Activated CD4-positive, alpha-beta memory T cell treated with anti-CD3 and anti-CD28 coated beads for 36 hours (primary cell): ENCODE results near the gene SMTNL2. TPM values are rescaled to one million over a fixed set of nuclear protein-coding genes. Genes with fewer than 3 reads are reported as not detected.

Experiments used
- CTCF ChIA-PET: fragments of 350-600 bp; sonication (Branson Sonifier 250); formaldehyde crosslinking; loops from one replicate; lab custom pipeline; 2021; ENCODE audit warnings: antibody characterized with exemption, inconsistent platforms; lab: Charles Lee
- POLR2A ChIA-PET: fragments of 350-600 bp; sonication (Branson Sonifier 250); formaldehyde crosslinking; loops from one replicate; lab custom pipeline; 2021; ENCODE audit warnings: antibody characterized with exemption; lab: Charles Lee
- DNase-seq: peaks from one replicate; pipeline ENCODE4 v3.0.0-alpha.2; 2020
- H3K27ac Mint-ChIP-seq: one replicate; pipeline ENCODE4 v1.8.0; 2021; ENCODE audit warnings: mixed read lengths
- H3K27me3 Mint-ChIP-seq: one replicate; pipeline ENCODE4 v1.8.0; 2021; ENCODE audit warnings: mixed read lengths
- H3K36me3 Mint-ChIP-seq: one replicate; pipeline ENCODE4 v1.8.0; 2021; ENCODE audit warnings: mixed read lengths
- H3K4me1 Mint-ChIP-seq: one replicate; pipeline ENCODE4 v1.8.0; 2021; ENCODE audit warnings: low read depth, mixed read lengths
- H3K4me3 Mint-ChIP-seq: one replicate; pipeline ENCODE4 v1.8.0; 2021; ENCODE audit warnings: mild to moderate bottlenecking, mixed read lengths
- H3K9me3 Mint-ChIP-seq: one replicate; pipeline ENCODE4 v1.8.0; 2021; ENCODE audit warnings: mixed read lengths
- intact Hi-C: fragments of 100-400 bp; cut with micrococcal nuclease; formaldehyde crosslinking; loops from one replicate; pipeline ENCODE4 v1.15.1; 2023
- total RNA-seq, 2 experiments: library from RNA; stranded (reverse); gene quantifications; one replicate each; pipeline ENCODE4 v1.2.3, GENCODE V29; 2021

SMTNL2 gene
- total RNA-seq = not detected

GRCh38 chr17:4584101-4584916 lies at the start of gene SMTNL2:
Gene SMTNL2, plus strand, starts transcription at chr17:4584529. Its CDS starts 77 bp downstream, at chr17:4584606.
- POLR2A ChIA-PET = no interaction called here
- Mint-ChIP-seq H3K4me1 (peaks cover 6% of the 10 kb centered on the region), H3K36me3 (no peaks in the 10 kb centered on the region), H3K4me3 (peak within 1 kb of the TSS; percentile 14), H3K9me3 (no peaks in the 10 kb centered on the region), H3K27ac (no peak within 1 kb of the TSS), H3K27me3 (peaks cover 35% of the 10 kb centered on the region)
- intact Hi-C loops = no loop called here
- CTCF ChIA-PET = interaction anchor here (0.6 to 1.5 kb wide), 4 partner anchors 10 to 18 kb away, joined by 3 to 5 read pairs (median 4); no protein-coding TSS in a partner anchor
- DNase-seq = no peak

GRCh38 chr17:4534928-4535666 lies 49.2 kb upstream of the SMTNL2 start:
- intact Hi-C loops = no loop called here
- peaks cover 5% of the 10 kb centered on the region for H3K27me3 Mint-ChIP-seq
- no peaks in the 10 kb centered on the region for H3K9me3 Mint-ChIP-seq
- no peak for DNase-seq
- H3K4me3 Mint-ChIP-seq = no peak overlapping the region
- ChIA-PET POLR2A (interaction anchor here (1.0 kb wide), 1 partner anchor 11 kb away, joined by 3 read pairs; no protein-coding TSS in a partner anchor), CTCF (no interaction called here)
- peaks cover 9% of the 10 kb centered on the region for H3K36me3 Mint-ChIP-seq
- no peaks in the 10 kb centered on the region for H3K4me1 Mint-ChIP-seq
- H3K27ac Mint-ChIP-seq = no peak overlapping the region

- no peaks in the 10 kb centered on the region for H3K9me3 Mint-ChIP-seq
- intact Hi-C loops = no loop called here
- ChIA-PET CTCF (no interaction called here), POLR2A (interaction anchor here (1.0 kb wide), 1 partner anchor 10 kb away, joined by 3 read pairs; no protein-coding TSS in a partner anchor)
- H3K4me3 Mint-ChIP-seq = no peak overlapping the region
- H3K36me3 Mint-ChIP-seq = peaks cover 9% of the 10 kb centered on the region
- no peak for DNase-seq
- H3K27me3 Mint-ChIP-seq = peaks cover 5% of the 10 kb centered on the region
- no peaks in the 10 kb centered on the region for H3K4me1 Mint-ChIP-seq
- no peak overlapping the region for H3K27ac Mint-ChIP-seq
These were observed 48.6 kb upstream of the SMTNL2 start for GRCh38 chr17:4535667-4536258.

GRCh38 chr17:4536259-4536741 lies 48.0 kb upstream of the SMTNL2 start:
- no peaks in the 10 kb centered on the region for H3K4me1 Mint-ChIP-seq
- ChIA-PET CTCF (no interaction called here), POLR2A (no interaction called here)
- intact Hi-C loops = no loop called here
- no peak overlapping the region for H3K27ac Mint-ChIP-seq
- peaks cover 5% of the 10 kb centered on the region for H3K27me3 Mint-ChIP-seq
- H3K9me3 Mint-ChIP-seq = no peaks in the 10 kb centered on the region
- H3K4me3 Mint-ChIP-seq = no peak overlapping the region
- peaks cover 9% of the 10 kb centered on the region for H3K36me3 Mint-ChIP-seq
- DNase-seq = no peak

- POLR2A ChIA-PET = no interaction called here
- CTCF ChIA-PET = no interaction called here
- intact Hi-C loops = no loop called here
These were observed 47.5 kb upstream of the SMTNL2 start for GRCh38 chr17:4536742-4537411.

GRCh38 chr17:4537451-4538235 lies 46.7 kb upstream of the SMTNL2 start:
- CTCF ChIA-PET = interaction anchor here (1.2 kb wide), 1 partner anchor 117 kb away, joined by 4 read pairs; no protein-coding TSS in a partner anchor
- intact Hi-C loops = no loop called here
- POLR2A ChIA-PET = interaction anchor here (1.1 kb wide), 1 partner anchor 12 kb away, joined by 3 read pairs; no protein-coding TSS in a partner anchor
- Mint-ChIP-seq H3K27me3 (peaks cover 3% of the 10 kb centered on the region), H3K36me3 (peaks cover 15% of the 10 kb centered on the region), H3K27ac (no peak overlapping the region), H3K4me3 (no peak overlapping the region), H3K4me1 (no peaks in the 10 kb centered on the region), H3K9me3 (no peaks in the 10 kb centered on the region)
- no peak for DNase-seq

More at GRCh38 chr17:4536742-4537411, 47.5 kb upstream of the SMTNL2 start:
- Mint-ChIP-seq H3K4me3 (no peak overlapping the region), H3K9me3 (no peaks in the 10 kb centered on the region), H3K36me3 (peaks cover 9% of the 10 kb centered on the region), H3K27me3 (peaks cover 5% of the 10 kb centered on the region), H3K4me1 (no peaks in the 10 kb centered on the region), H3K27ac (no peak overlapping the region)
- DNase-seq = no peak

- DNase-seq = no peak
- Mint-ChIP-seq H3K4me1 (no peaks in the 10 kb centered on the region), H3K9me3 (no peaks in the 10 kb centered on the region), H3K36me3 (peaks cover 15% of the 10 kb centered on the region), H3K27ac (no peak overlapping the region), H3K4me3 (no peak overlapping the region), H3K27me3 (peaks cover under 1% of the 10 kb centered on the region)
- CTCF ChIA-PET = interaction anchor here (1.2 kb wide), 1 partner anchor 118 kb away, joined by 4 read pairs; no protein-coding TSS in a partner anchor
- intact Hi-C loops = no loop called here
- POLR2A ChIA-PET = interaction anchor here (1.1 kb wide), 1 partner anchor 11 kb away, joined by 3 read pairs; no protein-coding TSS in a partner anchor
These were observed 45.9 kb upstream of the SMTNL2 start for GRCh38 chr17:4538236-4539002.

- Mint-ChIP-seq H3K9me3 (no peaks in the 10 kb centered on the region), H3K27ac (no peak overlapping the region), H3K27me3 (no peaks in the 10 kb centered on the region), H3K4me3 (no peak overlapping the region), H3K4me1 (no peaks in the 10 kb centered on the region), H3K36me3 (peaks cover 18% of the 10 kb centered on the region)
- CTCF ChIA-PET = interaction anchor here (0.6 kb wide), 1 partner anchor 339 kb away, joined by 4 read pairs; no protein-coding TSS in a partner anchor
- intact Hi-C loops = no loop called here
- no peak for DNase-seq
- POLR2A ChIA-PET = no interaction called here
These were observed 45.3 kb upstream of the SMTNL2 start for GRCh38 chr17:4539025-4539424.

GRCh38 chr17:4539576-4540223 lies 44.6 kb upstream of the SMTNL2 start:
- H3K4me3 Mint-ChIP-seq = no peak overlapping the region
- ChIA-PET CTCF (interaction anchor here (0.6 kb wide), 1 partner anchor 340 kb away, joined by 4 read pairs; no protein-coding TSS in a partner anchor), POLR2A (no interaction called here)
- H3K36me3 Mint-ChIP-seq = peaks cover 18% of the 10 kb centered on the region
- no peaks in the 10 kb centered on the region for H3K27me3 Mint-ChIP-seq
- intact Hi-C loops = no loop called here
- no peaks in the 10 kb centered on the region for H3K9me3 Mint-ChIP-seq
- no peak for DNase-seq
- H3K27ac Mint-ChIP-seq = no peak overlapping the region
- no peaks in the 10 kb centered on the region for H3K4me1 Mint-ChIP-seq

- Mint-ChIP-seq H3K36me3 (peaks cover 18% of the 10 kb centered on the region), H3K4me1 (no peaks in the 10 kb centered on the region), H3K4me3 (no peak overlapping the region), H3K9me3 (no peaks in the 10 kb centered on the region), H3K27ac (no peak overlapping the region), H3K27me3 (no peaks in the 10 kb centered on the region)
- CTCF ChIA-PET = no interaction called here
- no peak for DNase-seq
- POLR2A ChIA-PET = no interaction called here
- intact Hi-C loops = no loop called here
These were observed 44.1 kb upstream of the SMTNL2 start for GRCh38 chr17:4540224-4540651.
